NCI-H2227 treated with DMSO at 0.1 percent for 48 hours (cell line): ENCODE results near the gene GPR137B.

Experiments used
- DNase-seq: peaks from one replicate; lab custom pipeline; 2025; lab: John Stamatoyannopoulos, UW

Gene GPR137B

GRCh38 chr1:236114076-236114747 lies 28.1 kb upstream of the GPR137B start:
- DNase-seq = no peak

GRCh38 chr1:236117710-236118109 lies 24.6 kb upstream of the GPR137B start:
- DNase-seq = no peak

- DNase-seq = no peak
Measured at GRCh38 chr1:236119943-236120484, 22.3 kb upstream of the GPR137B start.

- no peak for DNase-seq
Measured at GRCh38 chr1:236120721-236121153, 21.6 kb upstream of the GPR137B start.

GRCh38 chr1:236122176-236122575 lies 20.2 kb upstream of the GPR137B start:
- DNase-seq = no peak

- no peak for DNase-seq
Measured at GRCh38 chr1:236123563-236123962, 18.8 kb upstream of the GPR137B start.

- no peak for DNase-seq
Measured at GRCh38 chr1:236124965-236125364, 17.4 kb upstream of the GPR137B start.

- no peak for DNase-seq
Measured at GRCh38 chr1:236127045-236127444, 15.3 kb upstream of the GPR137B start.

GRCh38 chr1:236128646-236129178 lies 13.6 kb upstream of the GPR137B start:
- DNase-seq = no peak

- DNase-seq = no peak
Measured at GRCh38 chr1:236129306-236129705, 13.0 kb upstream of the GPR137B start.

GRCh38 chr1:236130372-236130771 lies 12.0 kb upstream of the GPR137B start:
- DNase-seq = no peak

- DNase-seq = no peak
Measured at GRCh38 chr1:236131916-236132315, 10.4 kb upstream of the GPR137B start.

- DNase-seq = no peak
Measured at GRCh38 chr1:236132420-236133046, 9.8 kb upstream of the GPR137B start.

GRCh38 chr1:236133339-236133738 lies 9.0 kb upstream of the GPR137B start:
- DNase-seq = no peak

- no peak for DNase-seq
Measured at GRCh38 chr1:236133802-236134201, 8.5 kb upstream of the GPR137B start.

- no peak for DNase-seq
Measured at GRCh38 chr1:236137285-236137852, 5.0 kb upstream of the GPR137B start.

GRCh38 chr1:236139495-236139894 lies 2.8 kb upstream of the GPR137B start:
- DNase-seq = no peak

- DNase-seq = no peak
Measured at GRCh38 chr1:236140705-236141446, 1.5 kb upstream of the GPR137B start.

- peak; percentile 6 for DNase-seq
Measured at GRCh38 chr1:236141447-236142252, 689 bp upstream of the GPR137B start.

- no peak for DNase-seq
Measured at GRCh38 chr1:236143104-236143948, 987 bp downstream of the GPR137B start.
